ENCODE results near the gene EPHA3.
"Not testable (repeated sequence)": the region's sequence is repeated elsewhere in the genome, so short reads cannot be mapped to it uniquely, and the experiment has no call there.

EPHA3 gene

GRCh38 chr3:89332793-89333192 is 225.4 kb downstream of the EPHA3 start:
- H3K4me3 ChIP-seq (ENCODE audit: insufficient read depth, low read depth, low read length, poor library complexity, severe bottlenecking) = no peak overlapping the region
- H3K36me3 ChIP-seq (ENCODE audit: control insufficient read depth, insufficient read depth, low read length) = no peaks in the 10 kb centered on the region
- no peaks in the 10 kb centered on the region for H3K27me3 ChIP-seq (replicated peaks; ENCODE audit: control insufficient read depth, insufficient read depth, low read length, poor library complexity, severe bottlenecking)
- H3K27ac ChIP-seq (ENCODE audit: insufficient read depth, low read length, poor library complexity, severe bottlenecking) = no peak overlapping the region
- no peaks in the 10 kb centered on the region for H3K9me3 ChIP-seq (ENCODE audit: control insufficient read depth, low read length)
- no peaks in the 10 kb centered on the region for H3K4me1 ChIP-seq (ENCODE audit: control insufficient read depth, insufficient read depth, low read length, poor library complexity, severe bottlenecking)
- no peak for DNase-seq

DNA sequence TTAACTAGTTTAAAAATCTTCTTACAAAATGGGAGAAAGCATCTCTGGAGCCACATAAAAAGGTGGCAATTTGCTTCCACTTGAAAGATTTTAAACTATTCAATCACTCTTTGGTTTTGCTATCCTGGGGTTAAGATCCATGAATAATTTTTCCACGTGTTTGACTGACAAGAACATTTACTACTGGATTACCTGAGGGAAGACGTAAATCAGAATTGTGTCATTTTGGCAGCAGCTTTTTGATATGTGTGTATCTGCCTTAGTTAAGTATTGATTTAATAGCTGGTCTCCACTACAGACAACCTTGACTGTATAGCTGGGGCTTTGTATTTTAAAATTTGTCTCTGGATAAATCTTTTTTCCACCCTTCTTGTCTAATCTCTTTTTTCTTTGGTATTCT is 228.3 kb downstream of the EPHA3 start:
- Histone ChIP-seq H3K4me1 (ENCODE audit: control insufficient read depth, insufficient read depth, low read length, poor library complexity, severe bottlenecking) (no peaks in the 10 kb centered on the region), H3K36me3 (ENCODE audit: control insufficient read depth, insufficient read depth, low read length) (no peaks in the 10 kb centered on the region), H3K27me3 (replicated peaks; ENCODE audit: control insufficient read depth, insufficient read depth, low read length, poor library complexity, severe bottlenecking) (no peaks in the 10 kb centered on the region)

GRCh38 chr3:89340408-89340807 is 233.0 kb downstream of the EPHA3 start:
- H3K4me3 ChIP-seq (ENCODE audit: insufficient read depth, low read depth, low read length, poor library complexity, severe bottlenecking) = no peak overlapping the region
- DNase-seq = no peak
- no peaks in the 10 kb centered on the region for H3K4me1 ChIP-seq (ENCODE audit: control insufficient read depth, insufficient read depth, low read length, poor library complexity, severe bottlenecking)
- H3K9me3 ChIP-seq (ENCODE audit: control insufficient read depth, low read length) = no peaks in the 10 kb centered on the region
- H3K27me3 ChIP-seq (replicated peaks; ENCODE audit: control insufficient read depth, insufficient read depth, low read length, poor library complexity, severe bottlenecking) = no peaks in the 10 kb centered on the region
- H3K27ac ChIP-seq (ENCODE audit: insufficient read depth, low read length, poor library complexity, severe bottlenecking) = no peak overlapping the region
- no peaks in the 10 kb centered on the region for H3K36me3 ChIP-seq (ENCODE audit: control insufficient read depth, insufficient read depth, low read length)

More for the DNA sequence above, 228.3 kb downstream of the EPHA3 start:
- DNase-seq = no peak
- Histone ChIP-seq H3K27ac (ENCODE audit: insufficient read depth, low read length, poor library complexity, severe bottlenecking) (no peak overlapping the region), H3K4me3 (ENCODE audit: insufficient read depth, low read depth, low read length, poor library complexity, severe bottlenecking) (no peak overlapping the region), H3K9me3 (ENCODE audit: control insufficient read depth, low read length) (no peaks in the 10 kb centered on the region)

DNA sequence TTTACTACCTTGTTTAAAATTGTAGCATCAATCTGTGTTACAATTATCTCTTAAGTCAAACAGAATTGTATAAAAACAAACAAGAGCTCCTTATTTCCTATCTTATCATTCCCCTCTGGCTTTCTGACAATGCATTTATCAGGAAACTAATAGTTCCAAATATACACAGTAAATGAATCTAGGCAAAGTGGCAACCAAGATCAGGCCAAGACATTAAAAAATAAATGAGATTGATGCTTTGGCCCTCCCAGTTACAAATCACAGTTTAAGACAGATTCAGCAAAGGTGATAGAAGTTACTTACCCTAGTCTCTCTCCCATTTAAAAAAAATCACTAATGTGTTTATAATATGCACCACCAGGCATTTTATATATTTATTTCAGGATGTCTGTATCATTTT is 236.7 kb downstream of the EPHA3 start:
- no peak overlapping the region for H3K4me3 ChIP-seq (ENCODE audit: insufficient read depth, low read depth, low read length, poor library complexity, severe bottlenecking)
- no peaks in the 10 kb centered on the region for H3K36me3 ChIP-seq (ENCODE audit: control insufficient read depth, insufficient read depth, low read length)
- H3K9me3 ChIP-seq (ENCODE audit: control insufficient read depth, low read length) = no peaks in the 10 kb centered on the region
- H3K27me3 ChIP-seq (replicated peaks; ENCODE audit: control insufficient read depth, insufficient read depth, low read length, poor library complexity, severe bottlenecking) = no peaks in the 10 kb centered on the region
- no peak overlapping the region for H3K27ac ChIP-seq (ENCODE audit: insufficient read depth, low read length, poor library complexity, severe bottlenecking)
- DNase-seq = no peak
- H3K4me1 ChIP-seq (ENCODE audit: control insufficient read depth, insufficient read depth, low read length, poor library complexity, severe bottlenecking) = no peaks in the 10 kb centered on the region

GRCh38 chr3:89350935-89351334 is 243.5 kb downstream of the EPHA3 start:
- not testable (repeated sequence) for H3K27me3 ChIP-seq (replicated peaks; ENCODE audit: control insufficient read depth, insufficient read depth, low read length, poor library complexity, severe bottlenecking); DNase-seq; H3K9me3 ChIP-seq (ENCODE audit: control insufficient read depth, low read length); H3K4me3 ChIP-seq (ENCODE audit: insufficient read depth, low read depth, low read length, poor library complexity, severe bottlenecking); H3K4me1 ChIP-seq (ENCODE audit: control insufficient read depth, insufficient read depth, low read length, poor library complexity, severe bottlenecking); H3K27ac ChIP-seq (ENCODE audit: insufficient read depth, low read length, poor library complexity, severe bottlenecking); H3K36me3 ChIP-seq (ENCODE audit: control insufficient read depth, insufficient read depth, low read length)

- Histone ChIP-seq H3K27me3 (replicated peaks; ENCODE audit: control insufficient read depth, insufficient read depth, low read length, poor library complexity, severe bottlenecking) (no peaks in the 10 kb centered on the region), H3K4me1 (ENCODE audit: control insufficient read depth, insufficient read depth, low read length, poor library complexity, severe bottlenecking) (no peaks in the 10 kb centered on the region), H3K27ac (ENCODE audit: insufficient read depth, low read length, poor library complexity, severe bottlenecking) (no peak overlapping the region), H3K9me3 (ENCODE audit: control insufficient read depth, low read length) (no peaks in the 10 kb centered on the region), H3K4me3 (ENCODE audit: insufficient read depth, low read depth, low read length, poor library complexity, severe bottlenecking) (no peak overlapping the region), H3K36me3 (ENCODE audit: control insufficient read depth, insufficient read depth, low read length) (no peaks in the 10 kb centered on the region)
- DNase-seq = no peak
These were observed 246.0 kb downstream of the EPHA3 start for GRCh38 chr3:89353465-89353864.

DNA sequence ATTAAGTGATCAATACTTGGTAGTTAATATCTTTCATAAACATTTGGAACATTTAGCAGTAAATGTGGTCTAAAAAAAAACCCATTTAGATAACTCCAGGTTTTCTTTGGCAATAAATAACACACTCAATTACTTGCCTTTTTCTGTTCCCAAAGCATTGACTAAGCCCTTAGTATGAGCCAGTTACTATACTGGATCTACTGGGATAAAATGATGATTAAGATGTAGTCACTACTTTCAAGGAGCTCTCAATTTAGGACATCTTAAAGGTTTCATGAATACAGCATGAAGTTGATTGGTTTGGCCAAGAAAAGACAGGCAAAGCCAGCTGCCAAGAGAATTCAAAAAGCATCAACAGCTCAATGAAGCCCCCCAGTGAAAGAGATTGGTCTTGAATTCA is 250.9 kb downstream of the EPHA3 start:
- H3K9me3 ChIP-seq (ENCODE audit: control insufficient read depth, low read length) = no peaks in the 10 kb centered on the region
- H3K27ac ChIP-seq (ENCODE audit: insufficient read depth, low read length, poor library complexity, severe bottlenecking) = no peak overlapping the region
- H3K27me3 ChIP-seq (replicated peaks; ENCODE audit: control insufficient read depth, insufficient read depth, low read length, poor library complexity, severe bottlenecking) = no peaks in the 10 kb centered on the region
- no peak for DNase-seq
- no peaks in the 10 kb centered on the region for H3K36me3 ChIP-seq (ENCODE audit: control insufficient read depth, insufficient read depth, low read length)
- no peak overlapping the region for H3K4me3 ChIP-seq (ENCODE audit: insufficient read depth, low read depth, low read length, poor library complexity, severe bottlenecking)
- no peaks in the 10 kb centered on the region for H3K4me1 ChIP-seq (ENCODE audit: control insufficient read depth, insufficient read depth, low read length, poor library complexity, severe bottlenecking)

DNA sequence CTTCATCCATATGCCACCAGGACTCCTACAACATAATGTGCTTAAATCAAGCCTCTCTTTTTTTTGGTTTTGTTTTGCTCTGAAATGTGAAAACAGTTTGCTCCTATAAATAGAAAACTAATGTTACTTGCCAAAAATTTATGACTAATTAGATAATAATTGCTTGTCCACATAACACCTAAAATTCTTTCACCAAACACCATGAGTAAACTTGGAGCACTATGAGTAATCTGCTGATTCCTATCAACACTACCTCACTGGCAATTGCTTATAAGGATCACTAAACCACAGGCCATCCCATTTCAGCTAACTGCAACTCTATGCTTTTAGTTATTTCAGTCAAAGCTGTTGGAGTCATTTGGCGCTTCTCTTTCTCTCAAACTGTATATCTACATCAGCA is 252.7 kb downstream of the EPHA3 start:
- no peak overlapping the region for H3K4me3 ChIP-seq (ENCODE audit: insufficient read depth, low read depth, low read length, poor library complexity, severe bottlenecking)
- no peak for DNase-seq
- no peaks in the 10 kb centered on the region for H3K9me3 ChIP-seq (ENCODE audit: control insufficient read depth, low read length)

GRCh38 chr3:89362496-89362895 is 255.1 kb downstream of the EPHA3 start:
- Histone ChIP-seq H3K9me3 (ENCODE audit: control insufficient read depth, low read length) (no peaks in the 10 kb centered on the region), H3K4me1 (ENCODE audit: control insufficient read depth, insufficient read depth, low read length, poor library complexity, severe bottlenecking) (no peaks in the 10 kb centered on the region), H3K27me3 (replicated peaks; ENCODE audit: control insufficient read depth, insufficient read depth, low read length, poor library complexity, severe bottlenecking) (no peaks in the 10 kb centered on the region), H3K4me3 (ENCODE audit: insufficient read depth, low read depth, low read length, poor library complexity, severe bottlenecking) (no peak overlapping the region), H3K36me3 (ENCODE audit: control insufficient read depth, insufficient read depth, low read length) (no peaks in the 10 kb centered on the region), H3K27ac (ENCODE audit: insufficient read depth, low read length, poor library complexity, severe bottlenecking) (no peak overlapping the region)
- DNase-seq = no peak

More for the DNA sequence above, 252.7 kb downstream of the EPHA3 start:
- no peak overlapping the region for H3K27ac ChIP-seq (ENCODE audit: insufficient read depth, low read length, poor library complexity, severe bottlenecking)
- H3K4me1 ChIP-seq (ENCODE audit: control insufficient read depth, insufficient read depth, low read length, poor library complexity, severe bottlenecking) = no peaks in the 10 kb centered on the region
- no peaks in the 10 kb centered on the region for H3K36me3 ChIP-seq (ENCODE audit: control insufficient read depth, insufficient read depth, low read length)
- H3K27me3 ChIP-seq (replicated peaks; ENCODE audit: control insufficient read depth, insufficient read depth, low read length, poor library complexity, severe bottlenecking) = no peaks in the 10 kb centered on the region

GRCh38 chr3:89363171-89363570 is 255.8 kb downstream of the EPHA3 start:
- no peaks in the 10 kb centered on the region for H3K9me3 ChIP-seq (ENCODE audit: control insufficient read depth, low read length)
- H3K36me3 ChIP-seq (ENCODE audit: control insufficient read depth, insufficient read depth, low read length) = no peaks in the 10 kb centered on the region
- no peaks in the 10 kb centered on the region for H3K27me3 ChIP-seq (replicated peaks; ENCODE audit: control insufficient read depth, insufficient read depth, low read length, poor library complexity, severe bottlenecking)
- H3K4me3 ChIP-seq (ENCODE audit: insufficient read depth, low read depth, low read length, poor library complexity, severe bottlenecking) = no peak overlapping the region
- H3K4me1 ChIP-seq (ENCODE audit: control insufficient read depth, insufficient read depth, low read length, poor library complexity, severe bottlenecking) = no peaks in the 10 kb centered on the region
- no peak overlapping the region for H3K27ac ChIP-seq (ENCODE audit: insufficient read depth, low read length, poor library complexity, severe bottlenecking)
- DNase-seq = no peak

GRCh38 chr3:89364314-89364713 is 256.9 kb downstream of the EPHA3 start:
- no peak overlapping the region for H3K4me3 ChIP-seq (ENCODE audit: insufficient read depth, low read depth, low read length, poor library complexity, severe bottlenecking)
- DNase-seq = no peak
- no peak overlapping the region for H3K27ac ChIP-seq (ENCODE audit: insufficient read depth, low read length, poor library complexity, severe bottlenecking)
- no peaks in the 10 kb centered on the region for H3K27me3 ChIP-seq (replicated peaks; ENCODE audit: control insufficient read depth, insufficient read depth, low read length, poor library complexity, severe bottlenecking)
- H3K4me1 ChIP-seq (ENCODE audit: control insufficient read depth, insufficient read depth, low read length, poor library complexity, severe bottlenecking) = no peaks in the 10 kb centered on the region
- no peaks in the 10 kb centered on the region for H3K9me3 ChIP-seq (ENCODE audit: control insufficient read depth, low read length)
- H3K36me3 ChIP-seq (ENCODE audit: control insufficient read depth, insufficient read depth, low read length) = no peaks in the 10 kb centered on the region

Measured in effector memory CD4-positive, alpha-beta T cell (primary cell).